ENCODE measurements around the gene IGF2BP2. TPM values are rescaled to one million over a fixed set of nuclear protein-coding genes. Genes with fewer than 3 reads are reported as not detected.
"Not testable (repeated sequence)": the region's sequence is repeated elsewhere in the genome, so short reads cannot be mapped to it uniquely, and the experiment has no call there.

The IGF2BP2 gene
- total RNA-seq, 1 donor = 8.4 TPM

- Histone ChIP-seq H3K9me3 (ENCODE audit: low read depth, low read length) (no peaks in the 10 kb centered on the region), H3K4me1 (ENCODE audit: insufficient read depth, low read length) (peaks cover 14% of the 10 kb centered on the region), H3K4me3 (ENCODE audit: low read length) (peak overlapping the region; percentile 52), H3K27me3 (ENCODE audit: insufficient read depth, low read length) (peaks cover 53% of the 10 kb centered on the region)
Measured at GRCh38 chr3:185824051-185825005, 514 bp downstream of the IGF2BP2 start.

- Histone ChIP-seq H3K4me1 (ENCODE audit: insufficient read depth, low read length) (peaks cover 14% of the 10 kb centered on the region), H3K4me3 (ENCODE audit: low read length) (peak overlapping the region; percentile 52), H3K9me3 (ENCODE audit: low read depth, low read length) (no peaks in the 10 kb centered on the region), H3K27me3 (ENCODE audit: insufficient read depth, low read length) (peaks cover 52% of the 10 kb centered on the region)
Measured at GRCh38 chr3:185823078-185824044, 1.5 kb downstream of the IGF2BP2 start.

GRCh38 chr3:185822221-185823000 lies 2.4 kb downstream of the IGF2BP2 start:
- Histone ChIP-seq H3K4me1 (ENCODE audit: insufficient read depth, low read length) (peaks cover 14% of the 10 kb centered on the region), H3K27me3 (ENCODE audit: insufficient read depth, low read length) (peaks cover 56% of the 10 kb centered on the region), H3K9me3 (ENCODE audit: low read depth, low read length) (no peaks in the 10 kb centered on the region), H3K4me3 (ENCODE audit: low read length) (peak overlapping the region; percentile 52)

- Histone ChIP-seq H3K9me3 (ENCODE audit: low read depth, low read length) (no peaks in the 10 kb centered on the region), H3K27me3 (ENCODE audit: insufficient read depth, low read length) (peaks cover 48% of the 10 kb centered on the region), H3K4me3 (ENCODE audit: low read length) (no peak overlapping the region), H3K4me1 (ENCODE audit: insufficient read depth, low read length) (peaks cover 13% of the 10 kb centered on the region)
Measured at GRCh38 chr3:185820973-185821758, 3.7 kb downstream of the IGF2BP2 start.

- Histone ChIP-seq H3K4me3 (ENCODE audit: low read length) (no peak overlapping the region), H3K9me3 (ENCODE audit: low read depth, low read length) (no peaks in the 10 kb centered on the region), H3K4me1 (ENCODE audit: insufficient read depth, low read length) (peaks cover 25% of the 10 kb centered on the region), H3K27me3 (ENCODE audit: insufficient read depth, low read length) (peaks cover 47% of the 10 kb centered on the region)
Measured at GRCh38 chr3:185818267-185818875, 6.5 kb downstream of the IGF2BP2 start.

- Histone ChIP-seq H3K4me1 (ENCODE audit: insufficient read depth, low read length) (peaks cover 22% of the 10 kb centered on the region), H3K4me3 (ENCODE audit: low read length) (no peak overlapping the region)
Measured at GRCh38 chr3:185815391-185816282, 9.2 kb downstream of the IGF2BP2 start.

GRCh38 chr3:185813691-185814215 lies 11.1 kb downstream of the IGF2BP2 start:
- H3K9me3 ChIP-seq (ENCODE audit: low read depth, low read length) = no peaks in the 10 kb centered on the region
- H3K4me3 ChIP-seq (ENCODE audit: low read length) = no peak overlapping the region
- H3K27me3 ChIP-seq (ENCODE audit: insufficient read depth, low read length) = peaks cover 13% of the 10 kb centered on the region
- H3K4me1 ChIP-seq (ENCODE audit: insufficient read depth, low read length) = peaks cover 22% of the 10 kb centered on the region

More at GRCh38 chr3:185815391-185816282, 9.2 kb downstream of the IGF2BP2 start:
- peaks cover 25% of the 10 kb centered on the region for H3K27me3 ChIP-seq (ENCODE audit: insufficient read depth, low read length)
- no peaks in the 10 kb centered on the region for H3K9me3 ChIP-seq (ENCODE audit: low read depth, low read length)

GRCh38 chr3:185813205-185813604 lies 11.6 kb downstream of the IGF2BP2 start:
- Histone ChIP-seq H3K4me3 (ENCODE audit: low read length) (no peak overlapping the region), H3K4me1 (ENCODE audit: insufficient read depth, low read length) (peaks cover 22% of the 10 kb centered on the region), H3K9me3 (ENCODE audit: low read depth, low read length) (no peaks in the 10 kb centered on the region), H3K27me3 (ENCODE audit: insufficient read depth, low read length) (peaks cover 10% of the 10 kb centered on the region)

GRCh38 chr3:185807445-185808068 lies 17.3 kb downstream of the IGF2BP2 start:
- Histone ChIP-seq H3K9me3 (ENCODE audit: low read depth, low read length) (no peaks in the 10 kb centered on the region), H3K4me1 (ENCODE audit: insufficient read depth, low read length) (peaks cover 12% of the 10 kb centered on the region), H3K4me3 (ENCODE audit: low read length) (no peak overlapping the region), H3K27me3 (ENCODE audit: insufficient read depth, low read length) (no peaks in the 10 kb centered on the region)

GRCh38 chr3:185798831-185799110 lies 26.1 kb downstream of the IGF2BP2 start:
- H3K27me3 ChIP-seq (ENCODE audit: insufficient read depth, low read length); H3K9me3 ChIP-seq (ENCODE audit: low read depth, low read length); H3K4me3 ChIP-seq (ENCODE audit: low read length): not testable (repeated sequence)
- peaks cover 21% of the 10 kb centered on the region for H3K4me1 ChIP-seq (ENCODE audit: insufficient read depth, low read length)

GRCh38 chr3:185797993-185798830 lies 26.6 kb downstream of the IGF2BP2 start:
- H3K4me3 ChIP-seq (ENCODE audit: low read length) = no peak overlapping the region
- no peaks in the 10 kb centered on the region for H3K9me3 ChIP-seq (ENCODE audit: low read depth, low read length)
- H3K27me3 ChIP-seq (ENCODE audit: insufficient read depth, low read length) = no peaks in the 10 kb centered on the region
- peaks cover 21% of the 10 kb centered on the region for H3K4me1 ChIP-seq (ENCODE audit: insufficient read depth, low read length)

All from mononuclear cell (primary cell).